HG03520 (cell line): Measurements from ENCODE around the gene NBEAL2.

Experiments
- ATAC-seq: cut with Tn5 transposase; IDR thresholded peaks from one replicate; pipeline ENCODE4 v1.9.1; 2021; ENCODE audit warnings: mild to moderate bottlenecking, moderate library complexity; ENCODE audit not compliant: unreplicated experiment

Gene NBEAL2

GRCh38 chr3:46986055-46986730, 6.7 kb downstream of the NBEAL2 start:
- no peak for ATAC-seq

- ATAC-seq, result no peak
These were observed 7.4 kb downstream of the NBEAL2 start for GRCh38 chr3:46986782-46987310.

- ATAC-seq, result no peak
These were observed 7.9 kb downstream of the NBEAL2 start for GRCh38 chr3:46987319-46987742.

- peak; percentile 63 for ATAC-seq
These were observed 8.4 kb downstream of the NBEAL2 start for GRCh38 chr3:46987743-46988401.

- no peak for ATAC-seq
These were observed 9.2 kb downstream of the NBEAL2 start for GRCh38 chr3:46988616-46989015.

- ATAC-seq, result no peak
These were observed 9.8 kb downstream of the NBEAL2 start for GRCh38 chr3:46989146-46989810.

- no peak for ATAC-seq
These were observed 11.3 kb downstream of the NBEAL2 start for GRCh38 chr3:46990573-46991374.

GRCh38 chr3:46991406-46992165, 12.1 kb downstream of the NBEAL2 start:
- no peak for ATAC-seq

- no peak for ATAC-seq
These were observed 12.8 kb downstream of the NBEAL2 start for GRCh38 chr3:46992231-46992630.

GRCh38 chr3:46993292-46993691, 13.8 kb downstream of the NBEAL2 start:
- ATAC-seq, result no peak

GRCh38 chr3:46993986-46994385, 14.5 kb downstream of the NBEAL2 start:
- ATAC-seq, result no peak

- no peak for ATAC-seq
These were observed 15.6 kb downstream of the NBEAL2 start for GRCh38 chr3:46994801-46995731.

GRCh38 chr3:46995901-46996562, 16.6 kb downstream of the NBEAL2 start:
- ATAC-seq, result no peak

- no peak for ATAC-seq
These were observed 17.4 kb downstream of the NBEAL2 start for GRCh38 chr3:46996689-46997452.

GRCh38 chr3:46997453-46998091, 18.1 kb downstream of the NBEAL2 start:
- no peak for ATAC-seq

GRCh38 chr3:46998121-46998851, 18.8 kb downstream of the NBEAL2 start:
- ATAC-seq, result no peak
